H9 (cell line): ENCODE data around the gene PFKL. TPM values are rescaled to one million over a fixed set of nuclear protein-coding genes. Genes with fewer than 3 reads are reported as not detected.

ENCODE experiments used
- DNase-seq: peaks from one replicate; pipeline ENCODE4 v3.0.0-alpha.2; 2017
- H2AFZ ChIP-seq: one replicate; pipeline ENCODE4 v1.6.1; 2013; ENCODE audit warnings: mild to moderate bottlenecking, low read length, control low read depth, moderate library complexity
- H2AK5ac ChIP-seq: 2 replicates; pipeline ENCODE4 v1.6.1; 2013; ENCODE audit warnings: low read length, control low read depth, mixed read lengths; ENCODE audit not compliant: insufficient read length
- H2BK120ac ChIP-seq: one replicate; pipeline ENCODE4 v1.6.1; 2013; ENCODE audit warnings: low read depth, mild to moderate bottlenecking, low read length, control low read depth, inconsistent platforms; ENCODE audit not compliant: poor library complexity, severe bottlenecking
- H2BK12ac ChIP-seq: 2 replicates; pipeline ENCODE4 v1.6.1; 2013; ENCODE audit warnings: low read length, control low read depth, mixed read lengths, low read depth; ENCODE audit not compliant: insufficient read length
- H2BK15ac ChIP-seq: 2 replicates; pipeline ENCODE4 v1.6.1; 2013; ENCODE audit warnings: low read depth, low read length, control low read depth
- H2BK20ac ChIP-seq: one replicate; pipeline ENCODE4 v1.6.1; 2013; ENCODE audit warnings: low read depth, mild to moderate bottlenecking, low read length, control low read depth, inconsistent platforms; ENCODE audit not compliant: poor library complexity, severe bottlenecking
- H2BK5ac ChIP-seq: 2 replicates; pipeline ENCODE4 v1.6.1; 2013; ENCODE audit warnings: low read length, control low read depth, mixed read lengths; ENCODE audit not compliant: insufficient read length
- H3K14ac ChIP-seq: 2 replicates; pipeline ENCODE4 v1.6.1; 2013; ENCODE audit warnings: low read length, control low read depth; ENCODE audit not compliant: insufficient read depth
- H3K18ac ChIP-seq: 2 replicates; pipeline ENCODE4 v1.6.1; 2013; ENCODE audit warnings: low read depth, mild to moderate bottlenecking, mixed read lengths, low read length, control low read depth; ENCODE audit not compliant: insufficient read length
- H3K23ac ChIP-seq: 2 replicates; pipeline ENCODE4 v1.6.1; 2013; ENCODE audit warnings: low read length, control low read depth, mixed read lengths, low read depth; ENCODE audit not compliant: insufficient read length
- H3K23me2 ChIP-seq: 2 replicates; pipeline ENCODE4 v1.6.1; 2013; ENCODE audit warnings: low read depth, mild to moderate bottlenecking, mixed read lengths, low read length, control low read depth; ENCODE audit not compliant: insufficient read length, poor library complexity, severe bottlenecking
- H3K27ac ChIP-seq: 2 replicates; pipeline ENCODE4 v1.5.1; 2013; ENCODE audit warnings: low read length, control low read depth, mixed read lengths, low read depth; ENCODE audit not compliant: insufficient read length
- H3K27me3 ChIP-seq: 2 replicates; pipeline ENCODE4 v1.6.1; 2013; ENCODE audit warnings: low read length, control low read depth, inconsistent platforms; ENCODE audit not compliant: insufficient read depth
- H3K4ac ChIP-seq: 2 replicates; pipeline ENCODE4 v1.6.1; 2013; ENCODE audit warnings: low read depth, mild to moderate bottlenecking, control low read depth, inconsistent platforms, low read length, moderate library complexity
- H3K4me1 ChIP-seq: 2 replicates; pipeline ENCODE4 v1.6.1; 2013; ENCODE audit warnings: low read length, control low read depth, inconsistent platforms; ENCODE audit not compliant: insufficient read depth
- H3K4me2 ChIP-seq: 2 replicates; pipeline ENCODE4 v1.6.1; 2013; ENCODE audit warnings: low read length, control low read depth, mixed read lengths; ENCODE audit not compliant: insufficient read length, insufficient read depth
- H3K56ac ChIP-seq: 2 replicates; pipeline ENCODE4 v1.6.1; 2013; ENCODE audit warnings: low read depth, mild to moderate bottlenecking, mixed read lengths, low read length, control low read depth; ENCODE audit not compliant: insufficient read length
- H3K79me1 ChIP-seq: 2 replicates; pipeline ENCODE4 v1.6.1; 2013; ENCODE audit warnings: low read depth, mild to moderate bottlenecking, moderate library complexity, low read length, control low read depth, inconsistent platforms; ENCODE audit not compliant: insufficient read depth, poor library complexity, severe bottlenecking
- H3K79me2 ChIP-seq: 2 replicates; pipeline ENCODE4 v1.6.1; 2013; ENCODE audit warnings: low read length, control low read depth, inconsistent platforms; ENCODE audit not compliant: insufficient read depth
- H3K9ac ChIP-seq: 2 replicates; pipeline ENCODE4 v1.6.1; 2013; ENCODE audit warnings: low read length, control low read depth, mixed read lengths; ENCODE audit not compliant: insufficient read length; ENCODE audit errors: extremely low read depth
- H3K9me3 ChIP-seq: one replicate; pipeline ENCODE4 v1.6.1; 2013; ENCODE audit warnings: low read depth, low read length, inconsistent platforms; ENCODE audit not compliant: control insufficient read depth
- H3T11ph ChIP-seq: one replicate; pipeline ENCODE4 v1.6.1; 2013; ENCODE audit warnings: mild to moderate bottlenecking, low read length, control low read depth, inconsistent platforms
- H4K20me1 ChIP-seq: one replicate; pipeline ENCODE4 v1.6.1; 2013; ENCODE audit not compliant: control insufficient read depth, insufficient read length, insufficient read depth
- H4K5ac ChIP-seq: 2 replicates; pipeline ENCODE4 v1.6.1; 2013; ENCODE audit warnings: low read depth, mild to moderate bottlenecking, mixed read lengths, low read length, control low read depth; ENCODE audit not compliant: insufficient read length
- H4K8ac ChIP-seq: replicated peaks from 2 replicates; pipeline ENCODE4 v1.6.1; 2013; ENCODE audit warnings: low read length, control low read depth, mixed read lengths, low read depth; ENCODE audit not compliant: insufficient read length
- H4K91ac ChIP-seq: 2 replicates; pipeline ENCODE4 v1.6.1; 2013; ENCODE audit warnings: low read depth, mild to moderate bottlenecking, moderate library complexity, mixed read lengths, low read length, control low read depth; ENCODE audit not compliant: insufficient read length
- H3K27ac Mint-ChIP-seq, 3 experiments: 2 replicates in 2 of 3; 3 replicates in 1 of 3; pipeline ENCODE4 v1.8.0; 2020 to 2021; ENCODE audit warnings: mixed read lengths in 3 of 3, mild to moderate bottlenecking in 1 of 3, moderate library complexity in 1 of 3
- H3K27me3 Mint-ChIP-seq: 2 replicates; pipeline ENCODE4 v1.8.0; 2021; ENCODE audit warnings: low read depth, mild to moderate bottlenecking, moderate library complexity, mixed read lengths
- H3K36me3 Mint-ChIP-seq, 3 experiments: 2 replicates in 2 of 3; 3 replicates in 1 of 3; pipeline ENCODE4 v1.8.0; 2020 to 2021; ENCODE audit warnings: low read depth in 3 of 3, mixed read lengths in 3 of 3; ENCODE audit not compliant: insufficient read depth in 1 of 3
- H3K4me1 Mint-ChIP-seq, 2 experiments: 2 replicates each; pipeline ENCODE4 v1.8.0; 2020; ENCODE audit warnings: mixed read lengths in 2 of 2
- H3K4me3 Mint-ChIP-seq, 2 experiments: 2 replicates in 1 of 2; 3 replicates in 1 of 2; pipeline ENCODE4 v1.8.0; 2020 to 2021; ENCODE audit warnings: mild to moderate bottlenecking in 2 of 2, mixed read lengths in 2 of 2, moderate library complexity in 1 of 2
- H3K9me3 Mint-ChIP-seq, 2 experiments: 2 replicates in 1 of 2; 3 replicates in 1 of 2; pipeline ENCODE4 v1.8.0; 2020; ENCODE audit warnings: mild to moderate bottlenecking in 2 of 2, mixed read lengths in 2 of 2, moderate library complexity in 1 of 2
- WGBS: extraction: QIAGEN DNeasy Blood & Tissue Kit; methylation state at CpG from one replicate; pipeline ENCODE4 v1.1.7; 2013; ENCODE audit warnings: missing lambda C conversion rate, low lambda C conversion rate, mixed read lengths; ENCODE audit not compliant: insufficient read length; ENCODE audit errors: extremely low coverage; 5-methylcytosine and 5-hydroxymethylcytosine counted together
- total RNA-seq: library from RNA; stranded (reverse); gene quantifications from 2 replicates; pipeline ENCODE4 v1.2.1, GENCODE V29; 2021
- TF ChIP-seq, protein P1 (sequence below): fragments of 200-600 bp; sonication (generic); conservative IDR thresholded peaks from 3 replicates; pipeline ENCODE4 v1.8.0; 2021; ENCODE audit warnings: antibody characterized with exemption, mild to moderate bottlenecking

Gene PFKL
- total RNA-seq, 1 experiment from 2014 or later = 107 TPM

DNA sequence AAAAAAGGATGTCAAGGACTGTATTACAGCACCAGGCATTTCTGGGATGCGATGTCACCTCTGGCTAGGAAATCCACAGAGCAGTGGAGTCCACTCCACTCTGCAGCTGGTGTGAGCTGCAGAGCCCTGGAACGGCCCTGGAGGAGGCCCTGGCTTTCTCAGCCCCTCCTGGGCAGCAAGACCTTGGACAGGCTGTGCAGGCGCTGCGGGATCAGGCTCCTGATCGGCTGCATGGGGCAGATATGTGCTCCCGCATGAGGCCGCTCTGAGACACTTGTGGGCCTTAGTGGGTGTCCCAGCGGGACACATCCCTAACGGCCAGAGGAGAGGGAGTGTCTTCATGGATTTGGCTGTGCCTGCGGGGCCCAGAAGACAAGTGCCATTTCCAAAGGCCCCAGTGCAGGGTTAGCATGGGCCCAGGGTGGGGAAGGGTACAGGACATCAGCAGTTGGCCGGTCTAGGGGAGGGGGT, 44.3 kb upstream of the PFKL start:
- Mint-ChIP-seq H3K36me3 (no peaks in the 10 kb centered on the region; a peak in 1 of 7 replicates), H3K27ac (no peak overlapping the region), H3K4me3 (no peak overlapping the region), H3K27me3 (peaks cover 10% of the 10 kb centered on the region), H3K9me3 (no peaks in the 10 kb centered on the region), H3K4me1 (peaks cover 0 to 2% of the 10 kb centered on the region in 2 experiments; a peak in 1 of 4 replicates)
- no peak overlapping the region for H2BK5ac ChIP-seq
- no peaks in the 10 kb centered on the region for H3K4me1 ChIP-seq
- H3K18ac ChIP-seq = no peak overlapping the region
- H4K91ac ChIP-seq = no peak overlapping the region
- H3K27ac ChIP-seq = no peak overlapping the region
- no peak overlapping the region for H2BK15ac ChIP-seq
- no peak overlapping the region; the same call in 1 of the 2 replicates for H3K14ac ChIP-seq
- no peak overlapping the region for H3K4me2 ChIP-seq
- no peaks in the 10 kb centered on the region for H4K20me1 ChIP-seq
- no peak overlapping the region for H3T11ph ChIP-seq
- H3K23me2 ChIP-seq = no peaks in the 10 kb centered on the region
- H3K9me3 ChIP-seq = no peaks in the 10 kb centered on the region
- H3K23ac ChIP-seq = no peak overlapping the region
- no peak overlapping the region for H2AFZ ChIP-seq
- DNase-seq = no peak
- TF ChIP-seq, protein P1, sequence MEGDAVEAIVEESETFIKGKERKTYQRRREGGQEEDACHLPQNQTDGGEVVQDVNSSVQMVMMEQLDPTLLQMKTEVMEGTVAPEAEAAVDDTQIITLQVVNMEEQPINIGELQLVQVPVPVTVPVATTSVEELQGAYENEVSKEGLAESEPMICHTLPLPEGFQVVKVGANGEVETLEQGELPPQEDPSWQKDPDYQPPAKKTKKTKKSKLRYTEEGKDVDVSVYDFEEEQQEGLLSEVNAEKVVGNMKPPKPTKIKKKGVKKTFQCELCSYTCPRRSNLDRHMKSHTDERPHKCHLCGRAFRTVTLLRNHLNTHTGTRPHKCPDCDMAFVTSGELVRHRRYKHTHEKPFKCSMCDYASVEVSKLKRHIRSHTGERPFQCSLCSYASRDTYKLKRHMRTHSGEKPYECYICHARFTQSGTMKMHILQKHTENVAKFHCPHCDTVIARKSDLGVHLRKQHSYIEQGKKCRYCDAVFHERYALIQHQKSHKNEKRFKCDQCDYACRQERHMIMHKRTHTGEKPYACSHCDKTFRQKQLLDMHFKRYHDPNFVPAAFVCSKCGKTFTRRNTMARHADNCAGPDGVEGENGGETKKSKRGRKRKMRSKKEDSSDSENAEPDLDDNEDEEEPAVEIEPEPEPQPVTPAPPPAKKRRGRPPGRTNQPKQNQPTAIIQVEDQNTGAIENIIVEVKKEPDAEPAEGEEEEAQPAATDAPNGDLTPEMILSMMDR = no peak
- no peak overlapping the region for H2BK12ac ChIP-seq
- H2BK120ac ChIP-seq = no peak overlapping the region
- H3K79me2 ChIP-seq = no peaks in the 10 kb centered on the region
- no peak overlapping the region for H3K56ac ChIP-seq
- no peaks in the 10 kb centered on the region for H3K27me3 ChIP-seq
- H3K4ac ChIP-seq = no peak overlapping the region
- no CpG with 5 or more reads among the region's 11 CpGs for WGBS
- no peak overlapping the region for H3K9ac ChIP-seq
- no peaks in the 10 kb centered on the region for H3K79me1 ChIP-seq
- no peak overlapping the region for H2AK5ac ChIP-seq
- no peak overlapping the region for H2BK20ac ChIP-seq
- H4K5ac ChIP-seq = no peak overlapping the region
- no peak overlapping the region for H4K8ac ChIP-seq
